ENCODE results near the gene ATG3. TPM values are rescaled to one million over a fixed set of nuclear protein-coding genes. Genes with fewer than 3 reads are reported as not detected.

ATG3 gene
- total RNA-seq, 1 experiment from 2014 or later = 60.1 TPM

GRCh38 chr3:112572701-112573100 lies 10.9 kb upstream of the ATG3 start:
- no peak for ATAC-seq
- TF ChIP-seq IRF2 (CRISPR knock-in tag; IDR thresholded peaks at IDR 0.05; ENCODE audit: borderline replicate concordance, low read depth) = no peak
- TF ChIP-seq, protein P1, sequence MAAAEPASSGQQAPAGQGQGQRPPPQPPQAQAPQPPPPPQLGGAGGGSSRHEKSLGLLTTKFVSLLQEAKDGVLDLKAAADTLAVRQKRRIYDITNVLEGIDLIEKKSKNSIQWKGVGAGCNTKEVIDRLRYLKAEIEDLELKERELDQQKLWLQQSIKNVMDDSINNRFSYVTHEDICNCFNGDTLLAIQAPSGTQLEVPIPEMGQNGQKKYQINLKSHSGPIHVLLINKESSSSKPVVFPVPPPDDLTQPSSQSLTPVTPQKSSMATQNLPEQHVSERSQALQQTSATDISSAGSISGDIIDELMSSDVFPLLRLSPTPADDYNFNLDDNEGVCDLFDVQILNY (CRISPR knock-in tag; IDR thresholded peaks at IDR 0.05) = no peak
- no peak for TF ChIP-seq FOXJ3 (CRISPR knock-in tag; IDR thresholded peaks at IDR 0.05; ENCODE audit: borderline replicate concordance)
- TF ChIP-seq PREB (CRISPR knock-in tag; IDR thresholded peaks at IDR 0.05; ENCODE audit: borderline replicate concordance) = no peak
- TF ChIP-seq, protein P2, sequence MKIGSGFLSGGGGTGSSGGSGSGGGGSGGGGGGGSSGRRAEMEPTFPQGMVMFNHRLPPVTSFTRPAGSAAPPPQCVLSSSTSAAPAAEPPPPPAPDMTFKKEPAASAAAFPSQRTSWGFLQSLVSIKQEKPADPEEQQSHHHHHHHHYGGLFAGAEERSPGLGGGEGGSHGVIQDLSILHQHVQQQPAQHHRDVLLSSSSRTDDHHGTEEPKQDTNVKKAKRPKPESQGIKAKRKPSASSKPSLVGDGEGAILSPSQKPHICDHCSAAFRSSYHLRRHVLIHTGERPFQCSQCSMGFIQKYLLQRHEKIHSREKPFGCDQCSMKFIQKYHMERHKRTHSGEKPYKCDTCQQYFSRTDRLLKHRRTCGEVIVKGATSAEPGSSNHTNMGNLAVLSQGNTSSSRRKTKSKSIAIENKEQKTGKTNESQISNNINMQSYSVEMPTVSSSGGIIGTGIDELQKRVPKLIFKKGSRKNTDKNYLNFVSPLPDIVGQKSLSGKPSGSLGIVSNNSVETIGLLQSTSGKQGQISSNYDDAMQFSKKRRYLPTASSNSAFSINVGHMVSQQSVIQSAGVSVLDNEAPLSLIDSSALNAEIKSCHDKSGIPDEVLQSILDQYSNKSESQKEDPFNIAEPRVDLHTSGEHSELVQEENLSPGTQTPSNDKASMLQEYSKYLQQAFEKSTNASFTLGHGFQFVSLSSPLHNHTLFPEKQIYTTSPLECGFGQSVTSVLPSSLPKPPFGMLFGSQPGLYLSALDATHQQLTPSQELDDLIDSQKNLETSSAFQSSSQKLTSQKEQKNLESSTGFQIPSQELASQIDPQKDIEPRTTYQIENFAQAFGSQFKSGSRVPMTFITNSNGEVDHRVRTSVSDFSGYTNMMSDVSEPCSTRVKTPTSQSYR (CRISPR knock-in tag; IDR thresholded peaks at IDR 0.05) = no peak
- TF ChIP-seq SOX15 (CRISPR knock-in tag; IDR thresholded peaks at IDR 0.05) = no peak
- TF ChIP-seq MXD4 (CRISPR knock-in tag; IDR thresholded peaks at IDR 0.05; ENCODE audit: borderline replicate concordance) = no peak
- TF ChIP-seq ZNF219 (CRISPR knock-in tag; IDR thresholded peaks at IDR 0.05; ENCODE audit: borderline replicate concordance) = no peak
- no peak for TF ChIP-seq ZNF317 (CRISPR knock-in tag; IDR thresholded peaks at IDR 0.05; ENCODE audit: borderline replicate concordance, low read depth)
- no peak for TF ChIP-seq ZNF671 (CRISPR knock-in tag; IDR thresholded peaks at IDR 0.05)
- Mint-ChIP-seq H3K36me3 (peaks cover 47% of the 10 kb centered on the region), H3K4me3 (no peak overlapping the region), H3K27me3 (ENCODE audit: low read depth) (no peaks in the 10 kb centered on the region), H3K4me1 (no peaks in the 10 kb centered on the region), H3K9me3 (no peaks in the 10 kb centered on the region), H3K27ac (no peak overlapping the region)
- ChIA-PET POLR2A (no interaction called here), CTCF (no interaction called here)
- DNase-seq (ENCODE audit: low spot score) = no peak

- H3K4me3 Mint-ChIP-seq = no peak overlapping the region
- ChIA-PET POLR2A (no interaction called here), CTCF (interaction anchor here (1.1 kb wide), 1 partner anchor 13 kb away, joined by 3 read pairs; no protein-coding TSS in a partner anchor)
- no peak overlapping the region for H3K27ac Mint-ChIP-seq
- no peak for TF ChIP-seq NR2C2 (CRISPR knock-in tag; IDR thresholded peaks at IDR 0.05)
- no peak for TF ChIP-seq KAT7 (CRISPR knock-in tag; IDR thresholded peaks at IDR 0.05; ENCODE audit: borderline replicate concordance)
- no peak for TF ChIP-seq GTF2I (CRISPR knock-in tag; conservative IDR thresholded peaks at IDR 0.05)
- no peak for TF ChIP-seq ATF1 (CRISPR knock-in tag; IDR thresholded peaks at IDR 0.05)
- no peak for TF ChIP-seq ZNF232 (CRISPR knock-in tag; IDR thresholded peaks at IDR 0.05)
- TF ChIP-seq ESRRA (CRISPR knock-in tag; IDR thresholded peaks at IDR 0.05; ENCODE audit: borderline replicate concordance) = no peak
- H3K27me3 Mint-ChIP-seq (ENCODE audit: low read depth) = no peaks in the 10 kb centered on the region
- H3K4me1 Mint-ChIP-seq = peaks cover 9% of the 10 kb centered on the region
- no peaks in the 10 kb centered on the region for H3K9me3 Mint-ChIP-seq
- DNase-seq (ENCODE audit: low spot score) (no peak), ATAC-seq (no peak)
- peaks cover 62% of the 10 kb centered on the region for H3K36me3 Mint-ChIP-seq
Observed at GRCh38 chr3:112569265-112569664, 7.5 kb upstream of the ATG3 start.

GRCh38 chr3:112568642-112569041 lies 6.9 kb upstream of the ATG3 start:
- POLR2A ChIA-PET = no interaction called here
- Mint-ChIP-seq H3K27me3 (ENCODE audit: low read depth) (no peaks in the 10 kb centered on the region), H3K4me1 (peaks cover 15% of the 10 kb centered on the region), H3K4me3 (no peak overlapping the region), H3K36me3 (peaks cover 56% of the 10 kb centered on the region), H3K27ac (no peak overlapping the region), H3K9me3 (no peaks in the 10 kb centered on the region)
- CTCF ChIA-PET = interaction anchor here (1.1 kb wide), 1 partner anchor 14 kb away, joined by 3 read pairs; no protein-coding TSS in a partner anchor
- no peak for ATAC-seq
- DNase-seq (ENCODE audit: low spot score) = no peak
- TF ChIP-seq, protein P1 (CRISPR knock-in tag; IDR thresholded peaks at IDR 0.05) = no peak
- no peak for TF ChIP-seq PRRX2 (CRISPR knock-in tag; IDR thresholded peaks at IDR 0.05)
- TF ChIP-seq KAT7 (CRISPR knock-in tag; IDR thresholded peaks at IDR 0.05; ENCODE audit: borderline replicate concordance) = no peak
- no peak for TF ChIP-seq MYBL2 (CRISPR knock-in tag; IDR thresholded peaks at IDR 0.05)
- TF ChIP-seq, protein P3, sequence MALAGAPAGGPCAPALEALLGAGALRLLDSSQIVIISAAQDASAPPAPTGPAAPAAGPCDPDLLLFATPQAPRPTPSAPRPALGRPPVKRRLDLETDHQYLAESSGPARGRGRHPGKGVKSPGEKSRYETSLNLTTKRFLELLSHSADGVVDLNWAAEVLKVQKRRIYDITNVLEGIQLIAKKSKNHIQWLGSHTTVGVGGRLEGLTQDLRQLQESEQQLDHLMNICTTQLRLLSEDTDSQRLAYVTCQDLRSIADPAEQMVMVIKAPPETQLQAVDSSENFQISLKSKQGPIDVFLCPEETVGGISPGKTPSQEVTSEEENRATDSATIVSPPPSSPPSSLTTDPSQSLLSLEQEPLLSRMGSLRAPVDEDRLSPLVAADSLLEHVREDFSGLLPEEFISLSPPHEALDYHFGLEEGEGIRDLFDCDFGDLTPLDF (CRISPR knock-in tag; IDR thresholded peaks at IDR 0.05) = no peak
- no peak for TF ChIP-seq CREM (CRISPR knock-in tag; IDR thresholded peaks at IDR 0.05)
- TF ChIP-seq ZNF232 (CRISPR knock-in tag; IDR thresholded peaks at IDR 0.05) = no peak
- TF ChIP-seq, protein P4, sequence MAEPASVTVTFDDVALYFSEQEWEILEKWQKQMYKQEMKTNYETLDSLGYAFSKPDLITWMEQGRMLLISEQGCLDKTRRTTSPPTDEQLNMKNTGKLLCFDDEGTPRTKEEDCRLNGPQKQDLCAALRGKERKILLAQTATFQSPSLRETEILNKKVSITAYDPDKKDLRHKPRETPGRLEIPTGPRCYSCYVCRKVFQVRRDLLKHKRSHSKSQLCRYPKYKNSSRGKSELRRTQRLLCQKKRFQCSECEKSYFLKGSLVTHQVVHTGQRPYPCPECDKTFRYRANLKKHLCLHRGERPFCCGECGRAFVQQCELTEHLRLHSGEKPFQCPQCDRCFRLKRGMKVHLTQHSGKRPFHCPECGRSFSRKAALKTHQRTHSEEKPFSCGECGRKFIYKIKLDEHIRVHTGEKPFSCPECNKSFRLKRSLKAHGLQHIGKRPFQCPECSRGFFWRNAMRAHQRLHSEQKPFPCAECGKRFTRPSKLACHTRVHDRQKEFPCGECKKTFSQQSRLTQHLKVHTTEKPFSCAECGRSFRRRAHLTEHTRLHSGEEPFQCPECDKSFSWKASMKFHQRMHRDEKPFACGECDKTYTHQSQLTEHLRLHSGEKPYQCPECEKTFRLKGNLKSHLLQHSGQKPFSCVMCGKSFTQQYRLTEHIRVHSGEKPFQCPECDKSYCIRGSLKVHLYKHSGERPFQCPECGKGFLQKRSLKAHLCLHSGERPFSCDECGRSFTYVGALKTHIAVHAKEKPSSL (CRISPR knock-in tag; conservative IDR thresholded peaks at IDR 0.05) = no peak
